Renal cortical epithelial cell (primary cell): ENCODE data around the gene VEPH1. TPM values are rescaled to one million over a fixed set of nuclear protein-coding genes. Genes with fewer than 3 reads are reported as not detected.
A peak's percentile ranks its signal among the peaks of the same experiment; 100 is the strongest.

Source experiments
- DNase-seq: peaks from one replicate; pipeline ENCODE4 v3.0.0-alpha.2; 2011; ENCODE audit warnings: low read depth
- total RNA-seq: library from RNA; depleted of rRNA; stranded (reverse); fragments of >200 nt; gene quantifications from 2 replicates; pipeline ENCODE4 v1.2.3, GENCODE V29; 2014

VEPH1 gene
- total RNA-seq, 1 donor from 2014 or later, result 15.5 TPM

DNA sequence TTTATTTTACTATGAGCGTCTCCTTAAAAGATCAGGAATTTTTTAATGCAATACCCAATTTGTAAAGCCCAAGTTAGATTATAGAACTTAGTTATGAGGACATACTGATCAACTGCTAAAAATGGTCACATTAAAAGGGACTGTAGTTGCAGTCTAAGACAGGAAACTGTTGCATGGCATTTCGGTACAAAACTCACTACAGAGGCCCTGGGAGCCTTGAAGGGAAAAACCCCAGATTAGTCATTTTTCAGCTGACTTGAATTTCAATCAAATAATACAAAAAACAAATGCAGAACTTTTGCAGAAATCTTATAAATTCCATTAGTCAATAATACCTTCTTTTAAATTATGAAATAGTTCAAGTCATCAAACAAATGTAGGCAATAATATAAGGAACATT, 73.5 kb downstream of the VEPH1 start:
- DNase-seq, result peak; percentile 43

DNA sequence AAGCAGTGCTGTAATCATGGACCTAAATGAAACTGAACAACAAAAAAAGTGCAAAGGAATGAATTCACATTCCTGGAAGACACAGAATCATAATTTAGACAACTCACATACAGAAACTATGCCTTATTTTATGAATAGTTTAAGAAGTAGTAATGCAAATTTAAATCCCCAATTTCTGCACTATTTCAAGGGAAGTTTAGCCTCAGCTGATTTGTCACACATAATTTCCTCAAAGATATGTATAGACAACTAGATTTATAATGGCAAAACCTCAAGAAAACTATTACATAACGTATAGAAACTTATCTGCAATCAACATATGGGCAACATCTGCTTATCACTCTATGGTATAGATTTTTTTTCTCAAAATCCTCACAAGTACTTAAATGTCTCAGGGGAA, 74.4 kb downstream of the VEPH1 start:
- DNase-seq, result no peak

DNA sequence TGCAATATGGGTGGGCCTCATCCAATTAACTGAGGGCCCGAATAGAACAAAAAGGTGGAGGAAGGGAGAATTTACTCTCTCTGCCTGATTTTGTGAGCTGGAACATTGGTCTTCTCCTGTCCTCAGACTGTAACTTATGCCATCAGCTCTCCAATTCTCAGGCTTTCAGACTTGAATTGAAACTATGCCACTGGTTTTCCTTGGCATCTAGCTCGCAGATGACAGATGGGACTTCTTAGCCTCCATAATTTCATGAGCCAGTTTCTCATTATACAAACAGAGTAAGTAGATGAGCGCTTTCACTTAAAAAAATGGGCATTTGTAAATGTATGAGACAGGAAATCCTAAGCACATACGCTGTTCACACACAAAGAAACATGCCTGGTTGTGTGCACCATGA, 75.3 kb downstream of the VEPH1 start:
- no peak for DNase-seq

DNA sequence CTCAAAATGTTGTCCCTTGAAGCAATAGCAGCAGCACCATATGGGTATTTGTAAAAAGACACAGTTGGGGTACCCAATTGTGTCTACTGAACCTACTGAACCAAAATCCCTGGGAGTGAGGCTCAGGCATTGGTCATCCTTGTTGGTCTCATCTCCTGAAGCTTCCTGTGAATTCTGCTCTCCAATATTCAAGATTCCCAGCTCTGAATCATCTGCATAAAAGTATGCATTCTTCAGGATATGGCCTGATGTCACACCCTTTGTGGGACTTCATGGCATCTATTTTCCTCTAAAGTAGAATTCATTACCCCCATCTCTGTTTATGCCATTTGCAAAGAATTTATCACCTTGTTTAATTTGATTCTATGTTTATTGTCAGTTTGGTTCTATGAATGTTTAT, 79.9 kb downstream of the VEPH1 start:
- no peak for DNase-seq

DNA sequence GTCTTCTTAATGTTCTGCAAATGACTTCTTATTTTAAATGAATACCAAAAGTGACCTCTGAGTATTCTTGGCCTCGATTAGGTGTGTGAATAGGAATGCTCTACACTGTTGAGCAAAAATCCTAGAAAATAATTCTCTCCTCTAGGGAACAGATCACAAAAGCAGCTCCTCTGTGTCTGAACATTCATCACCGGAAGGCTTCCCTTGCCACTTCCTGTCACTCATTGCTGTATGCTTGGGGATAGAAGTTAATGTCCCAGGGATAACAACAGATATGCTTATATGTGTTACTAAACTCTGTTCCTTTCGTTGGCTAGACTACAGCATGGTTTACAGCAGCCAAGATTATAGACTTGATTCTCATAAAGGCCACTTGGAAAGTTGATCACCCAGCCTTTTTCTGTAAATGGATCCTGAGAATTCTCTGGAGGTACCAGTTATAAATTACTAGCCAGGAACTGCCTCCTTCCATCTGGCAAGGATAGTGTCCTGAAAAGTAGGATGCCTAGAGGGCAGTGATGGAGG, 82.5 kb downstream of the VEPH1 start:
- DNase-seq, result no peak

DNA sequence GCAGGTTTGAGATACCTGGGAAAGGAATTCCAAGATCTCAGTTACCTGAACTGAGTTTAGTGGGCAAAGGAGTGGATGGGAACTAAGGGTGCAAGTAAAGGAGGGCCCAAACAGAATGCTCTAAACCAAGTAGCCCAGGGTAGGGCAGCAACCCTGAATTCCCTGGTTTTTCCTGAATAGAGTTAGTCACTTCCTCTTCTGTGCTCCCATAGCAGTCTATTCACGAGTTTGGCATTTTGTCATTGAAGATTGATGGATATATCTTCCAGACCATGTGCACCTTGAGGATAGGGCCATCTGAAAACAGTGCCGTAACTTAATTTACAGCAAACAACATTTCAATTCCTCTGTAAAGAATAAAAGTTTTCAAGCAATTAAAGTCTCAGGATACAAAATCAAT, 85.1 kb downstream of the VEPH1 start:
- DNase-seq, result peak; percentile 38

DNA sequence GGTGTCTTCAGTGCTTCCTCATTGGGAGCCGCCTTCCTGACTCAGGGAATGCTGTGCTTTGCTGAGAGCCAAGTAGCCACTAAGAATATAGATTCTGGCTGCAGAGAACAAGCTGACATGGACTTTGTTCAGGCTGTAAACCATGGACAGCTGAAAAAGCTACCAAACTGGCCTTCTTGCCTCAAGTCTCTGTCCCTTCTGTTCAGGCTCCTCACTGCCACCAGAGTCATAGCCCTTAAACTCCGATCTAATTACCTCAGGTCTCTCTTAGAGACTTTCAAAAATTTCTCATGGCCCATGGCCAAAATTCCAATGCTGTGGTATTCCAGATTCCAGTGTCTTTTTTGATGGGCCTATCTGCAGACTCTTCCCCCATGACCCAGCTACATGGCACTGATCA, 86.0 kb downstream of the VEPH1 start:
- peak; percentile 19 for DNase-seq

DNA sequence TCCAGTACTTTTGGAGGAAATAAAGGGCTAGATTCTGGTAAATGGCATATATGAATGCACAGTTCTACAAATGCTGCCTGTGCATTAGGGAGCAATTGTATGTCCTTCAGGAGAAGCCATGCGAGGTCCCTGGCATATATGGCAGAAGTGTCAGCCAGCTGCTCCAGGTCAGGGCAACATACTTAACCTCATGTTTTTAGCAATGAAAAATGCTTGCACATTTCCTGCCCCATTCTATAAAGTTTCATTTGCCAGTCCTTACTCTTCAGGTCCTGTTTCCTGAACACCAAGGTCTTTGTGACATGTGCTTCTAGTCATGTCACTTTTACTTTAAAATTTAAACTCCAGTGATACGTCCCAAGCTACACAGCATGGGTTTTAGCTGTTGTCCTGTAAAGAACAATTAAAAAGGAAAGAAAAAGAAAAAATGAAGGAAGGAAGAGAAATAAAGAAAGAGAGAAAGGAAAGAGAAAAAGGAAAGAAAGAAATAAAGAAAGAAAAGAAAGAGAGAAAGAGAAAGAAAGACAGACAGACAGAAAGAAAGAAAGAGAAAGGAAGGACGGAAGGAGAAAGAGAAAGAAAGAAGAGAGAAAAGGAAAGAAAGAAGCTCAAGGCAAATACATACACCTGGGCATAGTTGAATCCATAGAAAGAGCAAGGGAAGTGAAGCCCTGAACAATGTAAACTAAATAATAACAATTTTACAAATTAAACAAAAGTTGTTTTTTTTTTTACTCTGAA, 86.7 kb downstream of the VEPH1 start:
- DNase-seq, result no peak

DNA sequence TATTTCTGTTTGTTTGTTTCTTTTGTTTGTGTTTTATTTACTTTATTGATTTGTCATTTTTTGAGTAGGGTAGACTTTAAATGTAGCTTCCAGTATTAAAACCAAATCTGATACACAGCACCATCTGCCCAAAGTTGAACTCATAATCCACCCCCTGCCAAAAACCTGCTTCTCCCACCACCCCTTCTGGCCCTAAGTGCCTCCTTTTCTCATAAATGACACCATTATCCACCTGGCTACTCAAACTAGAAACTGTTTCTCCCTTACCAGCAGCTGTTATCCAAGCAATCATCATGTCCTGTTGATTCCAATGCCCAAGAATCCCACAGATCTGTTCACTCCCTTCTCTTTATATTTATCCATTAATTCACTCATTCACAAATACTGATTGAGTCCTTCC, 88.4 kb downstream of the VEPH1 start:
- no peak for DNase-seq

DNA sequence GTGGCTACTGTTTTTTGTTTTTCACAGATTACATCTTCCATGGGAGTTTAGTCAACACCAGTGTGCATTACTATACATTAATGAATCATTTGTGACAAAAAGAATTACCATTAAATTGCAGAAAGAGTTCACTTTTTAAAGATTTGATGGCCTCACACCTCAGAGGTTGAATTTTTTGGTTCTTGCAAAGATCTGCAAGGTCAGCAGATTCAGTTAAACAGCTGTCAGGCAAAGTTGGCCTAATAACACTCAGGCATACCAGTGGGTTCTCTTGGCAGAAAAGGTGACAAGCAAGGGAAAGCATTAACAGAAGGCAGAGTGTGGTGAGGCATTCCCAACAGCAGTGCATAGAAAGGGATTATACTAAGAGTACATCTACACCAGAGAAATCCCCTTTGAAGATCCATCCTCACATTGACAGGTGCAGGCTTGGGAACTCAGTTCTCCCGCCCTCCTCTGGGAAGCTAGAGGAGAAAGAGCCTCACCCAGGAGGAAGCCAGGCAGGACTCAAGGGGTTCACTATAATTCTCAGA, 90.8 kb downstream of the VEPH1 start:
- no peak for DNase-seq

DNA sequence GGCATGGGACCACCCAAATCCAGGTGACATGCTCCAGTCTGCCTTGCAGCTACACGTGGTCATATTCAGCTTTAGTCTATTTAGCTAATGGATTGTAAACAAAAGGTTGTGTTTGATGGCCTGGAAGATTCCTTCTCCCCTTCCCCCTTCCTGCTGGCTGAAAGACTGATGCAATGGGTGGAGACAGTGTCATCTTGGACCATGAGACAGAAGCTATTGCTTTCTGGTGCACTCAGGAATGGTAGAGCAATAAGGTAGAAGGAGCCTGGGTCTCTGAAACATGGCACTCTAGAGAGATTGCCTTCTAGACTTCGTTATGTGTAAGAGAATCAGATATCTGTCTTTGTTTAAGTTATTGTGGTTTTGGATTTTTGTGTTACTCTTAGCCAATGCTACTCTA, 92.3 kb downstream of the VEPH1 start:
- DNase-seq, result no peak

DNA sequence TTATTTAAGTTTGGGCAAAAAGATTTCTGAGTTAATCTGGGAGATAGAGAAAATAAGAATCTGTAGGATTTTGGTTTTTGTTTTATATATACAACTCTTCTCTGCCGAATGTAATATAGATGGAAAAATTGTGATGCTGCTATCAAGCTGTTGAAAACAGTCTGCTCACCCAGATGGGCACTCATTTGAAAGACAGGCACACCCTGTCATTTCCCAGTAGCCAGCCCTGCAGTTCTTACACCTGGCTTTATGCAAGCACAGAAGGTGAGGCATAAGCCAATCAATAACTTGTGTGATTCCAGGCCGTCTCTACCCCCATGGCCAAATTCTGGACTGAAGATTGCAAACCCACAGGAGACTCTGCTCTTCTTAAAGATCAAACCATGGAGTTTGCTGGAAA, 93.7 kb downstream of the VEPH1 start:
- no peak for DNase-seq

DNA sequence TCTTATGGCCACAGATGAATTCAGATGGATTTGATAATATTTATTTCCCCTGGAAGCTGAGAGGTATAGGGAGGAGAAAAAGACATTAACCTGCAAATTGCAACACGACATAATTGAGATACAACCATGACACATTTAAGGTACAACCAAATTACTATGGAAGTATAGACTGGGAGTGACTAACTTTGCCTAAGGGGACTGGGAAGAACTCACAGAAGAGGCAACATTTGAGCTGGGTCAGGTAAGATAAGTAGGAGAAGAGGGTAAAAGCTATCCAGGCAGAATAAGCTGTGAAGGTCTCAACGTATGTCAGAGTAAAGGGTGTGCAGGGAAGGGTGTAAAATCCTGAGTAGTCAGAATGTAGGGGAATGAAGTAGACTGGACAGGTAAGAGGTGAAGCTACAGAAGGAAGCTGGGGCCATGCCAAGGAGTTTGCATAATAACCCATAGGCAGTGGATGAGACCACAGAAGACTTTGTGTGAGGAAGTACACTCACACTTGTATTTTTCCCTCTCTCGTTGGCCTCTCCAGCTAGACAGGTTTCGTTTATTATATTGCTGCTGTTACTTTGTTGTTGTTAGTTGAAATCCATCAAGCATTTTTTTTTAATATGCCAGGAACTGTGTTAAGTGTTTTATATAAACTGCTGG, 94.6 kb downstream of the VEPH1 start:
- DNase-seq, result no peak

DNA sequence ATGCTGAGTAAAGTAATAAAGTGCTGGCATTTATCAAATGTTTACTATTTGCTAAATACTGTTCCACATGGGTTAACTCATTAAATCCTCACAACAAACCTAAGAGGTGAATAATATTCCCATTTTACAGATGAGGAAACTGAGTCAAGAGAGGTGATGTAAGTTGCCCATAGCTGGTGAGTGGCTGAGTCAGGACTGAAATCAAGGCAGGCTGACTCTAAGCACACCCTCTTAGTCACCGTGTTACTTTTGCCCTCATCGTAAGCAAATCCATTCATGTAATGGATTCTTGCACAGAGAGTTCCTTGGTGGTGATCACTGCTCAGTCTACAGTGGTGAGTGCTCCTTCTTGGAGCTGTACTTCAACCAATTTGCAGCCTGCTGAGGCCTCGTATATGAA, 95.4 kb downstream of the VEPH1 start:
- no peak for DNase-seq

DNA sequence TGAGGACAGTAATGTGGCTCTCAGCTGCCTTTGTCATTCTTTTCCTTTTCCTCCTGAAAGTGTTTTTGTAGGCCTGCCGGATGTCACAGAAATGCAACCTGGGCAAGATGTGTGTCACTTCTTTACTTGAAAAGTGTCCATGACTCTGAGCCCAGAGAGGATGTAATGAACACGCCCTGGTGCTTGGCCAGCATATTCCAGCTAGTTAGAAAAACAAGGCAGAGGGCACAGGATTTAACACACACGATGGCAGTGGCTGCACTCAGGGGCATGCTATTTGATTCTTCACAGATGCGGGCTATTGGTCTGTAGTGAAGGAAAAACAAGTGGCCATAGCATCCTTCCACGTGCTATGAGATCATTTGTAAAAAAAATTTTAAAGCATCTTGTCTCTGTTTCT, 96.8 kb downstream of the VEPH1 start:
- DNase-seq, result no peak

DNA sequence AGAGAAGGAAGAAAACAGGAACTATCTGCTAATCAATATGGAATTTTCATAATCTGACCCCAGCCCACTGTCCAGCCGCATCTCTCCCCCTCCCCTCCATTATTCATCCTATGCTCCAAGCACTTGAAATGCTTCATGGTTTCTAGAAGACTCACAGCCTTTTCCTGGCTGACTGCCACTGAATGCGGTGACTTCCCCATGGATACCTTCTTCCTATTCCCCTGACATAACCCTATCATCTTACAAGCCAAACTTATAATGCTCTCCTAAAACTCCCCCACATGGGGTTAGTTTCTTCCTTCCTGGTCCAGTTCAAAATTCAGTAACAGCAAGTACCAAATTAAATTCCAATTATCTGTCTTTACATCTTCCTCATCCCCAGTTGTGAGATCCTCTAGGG, 97.8 kb downstream of the VEPH1 start:
- peak; percentile 18 for DNase-seq

DNA sequence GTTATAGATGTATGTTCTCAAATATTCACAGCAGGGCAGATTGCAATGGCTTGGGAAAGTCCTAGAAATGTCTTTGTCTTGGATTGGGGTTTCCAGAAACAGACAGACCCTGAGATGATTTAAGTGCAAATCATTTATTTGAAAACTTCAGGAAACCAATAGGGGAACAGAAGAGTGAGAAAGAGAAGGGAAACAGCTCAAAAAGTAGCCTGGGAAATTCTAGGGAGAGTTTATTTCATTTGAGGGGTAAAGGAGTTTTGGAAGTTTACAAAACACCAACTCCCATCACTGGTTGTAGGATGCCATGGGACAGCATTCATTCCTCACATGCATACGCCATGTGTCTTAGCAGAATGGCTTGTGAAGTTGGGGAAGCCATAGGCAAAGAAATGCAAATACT, 98.8 kb downstream of the VEPH1 start:
- no peak for DNase-seq

DNA sequence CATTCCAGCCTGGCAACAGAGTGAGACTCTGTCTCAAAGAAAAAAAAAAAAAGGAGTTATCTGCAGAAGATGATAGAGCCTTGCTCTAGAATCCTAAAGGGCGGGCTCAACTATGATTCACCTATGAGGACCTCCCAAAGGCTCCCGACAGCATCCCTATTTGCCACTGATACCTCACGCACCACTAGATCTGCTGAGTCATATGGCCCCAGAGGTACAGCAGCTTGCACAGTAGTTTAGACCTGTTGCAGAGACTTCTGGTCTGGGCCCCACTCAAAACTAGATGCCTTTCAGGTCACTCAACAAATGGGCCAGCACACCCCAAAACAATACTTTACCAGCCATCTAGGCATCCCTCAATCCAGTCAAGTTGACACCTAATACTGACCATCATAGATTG, 104.6 kb downstream of the VEPH1 start:
- DNase-seq, result no peak

DNA sequence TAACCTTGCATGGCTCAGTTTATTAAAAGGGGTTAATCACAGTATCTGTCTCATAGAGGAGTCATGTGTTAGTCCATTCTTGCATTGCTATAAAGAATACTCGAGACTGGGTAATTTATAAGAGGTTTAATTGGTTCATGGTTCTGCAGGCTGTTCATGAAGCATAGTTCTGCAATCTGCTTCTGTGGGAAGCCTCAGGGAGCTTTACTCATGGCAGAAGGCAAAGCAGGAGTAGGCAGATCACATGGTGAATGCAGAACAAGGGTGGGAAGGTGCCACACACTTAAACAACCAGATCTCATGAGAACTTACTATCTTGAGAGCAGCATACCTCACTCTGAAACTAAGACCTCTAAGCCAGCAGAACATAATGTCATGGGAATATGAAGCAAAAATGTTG, 108.8 kb downstream of the VEPH1 start:
- no peak for DNase-seq

DNA sequence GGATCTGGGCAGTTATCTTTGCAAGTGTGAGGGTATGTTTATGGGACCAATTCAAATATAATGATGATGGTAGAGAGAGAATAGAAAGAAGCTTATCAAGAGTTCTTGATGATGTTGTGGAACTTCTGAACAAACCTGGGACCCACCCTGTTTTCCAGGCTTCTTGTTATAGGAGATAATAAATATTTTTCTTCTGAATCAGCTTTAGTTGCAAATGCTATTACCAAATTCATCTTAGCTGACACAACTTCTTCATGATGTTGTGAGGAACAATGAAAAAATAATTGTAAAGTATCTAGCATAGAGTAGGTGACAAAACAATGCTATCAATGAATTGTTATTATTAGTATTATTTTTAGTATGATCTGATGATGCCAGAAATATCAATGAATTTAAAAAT, 110.1 kb downstream of the VEPH1 start:
- no peak for DNase-seq

DNA sequence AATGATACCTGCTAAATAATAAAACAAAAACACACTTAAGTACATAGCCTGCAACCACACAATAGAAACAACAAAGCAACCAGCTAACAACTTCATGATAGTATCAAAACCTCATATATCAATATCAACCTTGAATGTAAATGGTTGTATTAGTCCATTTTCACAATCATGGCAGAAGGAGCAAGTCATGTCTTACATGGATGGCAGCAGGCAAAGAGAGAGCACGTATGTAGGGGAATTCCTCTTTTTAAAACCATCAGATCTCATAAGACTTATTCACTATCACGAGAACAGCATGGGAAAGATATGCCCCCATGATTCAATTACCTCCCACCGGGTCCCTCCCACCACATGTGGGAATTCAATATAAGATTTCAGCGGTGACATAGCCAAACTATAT, 111.1 kb downstream of the VEPH1 start:
- DNase-seq, result no peak

DNA sequence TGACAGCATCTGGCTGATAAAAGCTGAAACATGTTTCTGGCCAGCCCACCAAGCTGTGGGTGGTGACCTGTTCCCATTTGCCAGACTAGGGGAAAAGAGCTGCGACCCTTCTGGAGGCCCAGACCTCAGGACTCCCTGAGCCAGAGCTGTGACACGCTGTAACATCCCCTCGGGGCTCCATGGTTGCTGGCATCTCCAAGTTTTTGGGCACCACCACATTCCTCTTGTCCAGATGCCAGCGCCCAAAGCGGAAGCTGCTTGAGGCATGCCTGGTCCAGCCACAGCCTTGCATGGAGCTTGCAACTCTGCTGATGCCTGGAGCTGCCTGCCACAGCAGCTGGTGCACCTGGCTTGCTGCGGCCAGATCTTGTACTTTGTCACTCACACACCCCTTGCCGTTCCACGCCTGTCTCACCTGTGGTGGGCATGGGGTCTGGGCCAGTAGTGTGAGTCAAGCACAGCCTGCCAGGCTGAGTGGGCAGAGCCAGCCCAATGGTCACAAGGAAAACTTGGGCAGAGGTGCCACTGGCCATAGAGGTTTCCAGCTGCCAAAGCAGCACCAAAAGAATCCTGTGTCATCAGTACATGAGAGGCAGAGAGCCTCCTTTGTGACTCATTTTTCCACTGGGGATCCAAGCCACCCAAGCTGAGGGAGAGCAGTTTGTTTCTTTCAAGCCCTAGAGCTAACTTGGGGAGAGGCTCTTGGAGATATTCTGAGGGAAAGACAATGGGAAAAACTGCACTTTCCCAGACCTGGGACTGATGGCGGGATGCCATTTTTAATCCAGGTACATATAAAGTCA, 112.3 kb downstream of the VEPH1 start:
- DNase-seq, result no peak

DNA sequence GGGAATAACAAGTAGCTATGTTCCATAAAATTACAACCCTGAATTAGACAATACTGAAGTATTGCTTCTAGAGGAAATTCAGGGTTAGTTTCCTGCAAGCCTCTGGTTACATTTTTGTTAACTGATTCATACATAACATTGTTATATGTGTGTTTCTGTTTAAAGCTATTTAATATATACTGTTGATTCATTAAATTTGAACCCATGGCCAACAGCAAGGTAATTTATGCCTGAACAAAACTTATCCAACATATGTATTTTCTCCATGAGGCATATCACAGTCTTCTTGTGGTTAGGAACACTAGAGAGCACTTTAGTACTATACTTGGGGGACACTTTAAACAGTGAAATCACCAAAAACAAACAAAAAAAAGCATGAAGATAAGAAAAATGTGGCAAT, 114.2 kb downstream of the VEPH1 start:
- DNase-seq, result peak; percentile 14
